Erythroblast (primary cell): ENCODE data around the gene AFF3.

Experiments
- GATA1 ChIP-seq: IDR thresholded peaks from 2 replicates; pipeline ENCODE4 v1.6.1; 2011; ENCODE audit warnings: low read depth, mild to moderate bottlenecking, control low read depth, low read length, moderate library complexity
- POLR2A ChIP-seq: IDR thresholded peaks from 2 replicates; pipeline ENCODE4 v1.6.1; 2011; ENCODE audit warnings: mild to moderate bottlenecking, low read length

- TF ChIP-seq POLR2A (no peak), GATA1 (no peak)
Measured at GRCh38 chr2:99670768-99671734, 471.3 kb downstream of the AFF3 start.
